ENCODE measurements around the gene COA6.
"Not testable (repeated sequence)": the region's sequence is repeated elsewhere in the genome, so short reads cannot be mapped to it uniquely, and the experiment has no call there.

The COA6 gene

GRCh38 chr1:234371414-234371813, 1.8 kb upstream of the COA6 start:
- no peak for DNase-seq

GRCh38 chr1:234372011-234372757, 1.1 kb upstream of the COA6 start:
- DNase-seq = no peak

GRCh38 chr1:234373959-234374254, 651 bp downstream of the COA6 start:
- no peak for DNase-seq

GRCh38 chr1:234375672-234376071, 2.4 kb downstream of the COA6 start:
- DNase-seq = no peak

GRCh38 chr1:234379591-234380109, 6.4 kb downstream of the COA6 start:
- DNase-seq = not testable (repeated sequence)

- no peak for DNase-seq
Measured at GRCh38 chr1:234381699-234382555, 8.7 kb downstream of the COA6 start.

GRCh38 chr1:234386122-234386521, 12.9 kb downstream of the COA6 start:
- no peak for DNase-seq

- no peak for DNase-seq
Measured at GRCh38 chr1:234388094-234388493, 14.8 kb downstream of the COA6 start.

- DNase-seq = peak in 1 of 2 donors; percentile 25
Measured at GRCh38 chr1:234393190-234393589, 19.9 kb downstream of the COA6 start.

GRCh38 chr1:234395297-234395696, 22.0 kb downstream of the COA6 start:
- no peak for DNase-seq

- no peak for DNase-seq
Measured at GRCh38 chr1:234396092-234396491, 22.8 kb downstream of the COA6 start.

GRCh38 chr1:234396871-234397270, 23.6 kb downstream of the COA6 start:
- no peak for DNase-seq

- no peak for DNase-seq
Measured at GRCh38 chr1:234397732-234398131, 24.5 kb downstream of the COA6 start.

- DNase-seq = peak in 1 of 2 donors; percentile 20
Measured at GRCh38 chr1:234398849-234399381, 25.7 kb downstream of the COA6 start.

- DNase-seq = not testable (repeated sequence)
Measured at GRCh38 chr1:234399515-234399914, 26.3 kb downstream of the COA6 start.

GRCh38 chr1:234400773-234401172, 27.5 kb downstream of the COA6 start:
- DNase-seq = peak in 1 of 2 donors; percentile 53

GRCh38 chr1:234401658-234402057, 28.4 kb downstream of the COA6 start:
- DNase-seq = no peak

GRCh38 chr1:234402939-234403338, 29.7 kb downstream of the COA6 start:
- DNase-seq = no peak

GRCh38 chr1:234405676-234406075, 32.4 kb downstream of the COA6 start:
- no peak for DNase-seq

GRCh38 chr1:234406871-234407270, 33.6 kb downstream of the COA6 start:
- DNase-seq = no peak

GRCh38 chr1:234408757-234409156, 35.5 kb downstream of the COA6 start:
- peak; percentile 70 to 76 for DNase-seq

GRCh38 chr1:234409328-234409727, 36.1 kb downstream of the COA6 start:
- DNase-seq = peak; percentile 20 to 70

- no peak for DNase-seq
Measured at GRCh38 chr1:234412830-234413229, 39.6 kb downstream of the COA6 start.

- DNase-seq = no peak
Measured at GRCh38 chr1:234413485-234413884, 40.2 kb downstream of the COA6 start.
